Cerebellar nuclear complex (tissue), 1 donor: ENCODE data around the gene ADARB2.
"Not testable (repeated sequence)": the region's sequence is repeated elsewhere in the genome, so short reads cannot be mapped to it uniquely, and the experiment has no call there.

ENCODE experiments used
- DNase-seq, 2 experiments: peaks; one replicate each; lab custom pipeline; 2025; lab: John Stamatoyannopoulos, UW

The ADARB2 gene

DNA sequence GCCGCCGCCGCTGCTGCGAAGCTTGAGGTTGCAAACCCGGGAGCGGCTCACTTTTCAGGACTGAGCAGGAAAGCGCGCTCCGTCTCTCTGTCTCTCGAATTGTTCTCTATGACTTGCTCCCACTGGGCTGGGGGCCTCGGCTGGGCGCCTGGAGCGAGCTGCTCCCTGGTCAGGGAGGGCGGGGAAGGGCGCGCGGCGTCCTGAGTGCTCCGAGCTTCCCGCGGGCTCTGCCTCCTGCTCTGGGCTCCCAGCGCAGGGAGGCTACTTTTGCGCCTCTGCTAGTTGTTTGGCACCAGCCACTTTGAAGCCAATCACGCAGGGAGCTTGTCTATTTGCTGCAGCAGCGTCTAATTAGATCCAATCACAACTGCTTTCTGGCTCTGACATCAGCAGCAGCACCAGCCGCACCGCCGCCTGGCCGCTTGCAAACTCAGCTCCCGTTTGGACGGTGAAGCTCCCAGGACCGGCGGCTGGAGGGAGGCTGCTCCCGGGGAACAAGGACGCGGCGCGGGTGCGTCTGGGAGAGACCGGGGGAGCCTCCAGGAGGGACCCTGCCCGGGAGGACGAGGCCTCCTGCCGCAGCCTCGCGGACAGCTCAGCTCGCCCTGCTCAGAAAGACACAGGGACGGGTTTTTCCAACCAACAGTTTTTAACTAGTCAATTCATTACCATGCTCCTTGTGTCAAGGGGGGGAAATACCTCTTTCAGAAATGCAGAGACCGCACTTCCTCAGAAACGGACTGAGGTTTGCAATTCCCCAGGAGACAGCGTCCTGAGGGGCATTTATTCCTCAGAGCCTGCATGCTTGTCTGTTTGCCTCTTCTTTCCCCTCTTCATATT is at the start of gene ADARB2:
ADARB2 (minus strand) TSS at position 304 of the 840 bp plus-strand sequence.
- no peak for DNase-seq

DNA sequence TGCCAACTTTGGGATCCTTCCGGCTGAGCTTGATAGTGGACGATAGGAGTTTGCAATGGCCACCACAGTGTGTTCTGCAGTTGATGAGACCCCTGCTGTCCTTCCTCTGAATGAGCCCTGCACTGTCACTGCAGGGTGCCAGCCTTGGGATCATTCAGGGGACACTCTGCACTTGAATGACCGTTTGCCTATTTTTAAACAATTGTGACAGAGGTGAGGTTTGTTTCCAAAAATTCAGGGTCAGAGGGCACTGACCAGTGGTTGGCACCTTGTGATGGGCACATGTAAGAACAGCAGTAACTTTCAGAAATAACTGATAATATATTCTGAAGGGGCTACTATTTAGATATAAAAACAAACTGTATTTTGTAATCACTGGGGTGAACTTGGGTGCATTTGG is 48.5 kb upstream of the ADARB2 start:
- no peak for DNase-seq

DNA sequence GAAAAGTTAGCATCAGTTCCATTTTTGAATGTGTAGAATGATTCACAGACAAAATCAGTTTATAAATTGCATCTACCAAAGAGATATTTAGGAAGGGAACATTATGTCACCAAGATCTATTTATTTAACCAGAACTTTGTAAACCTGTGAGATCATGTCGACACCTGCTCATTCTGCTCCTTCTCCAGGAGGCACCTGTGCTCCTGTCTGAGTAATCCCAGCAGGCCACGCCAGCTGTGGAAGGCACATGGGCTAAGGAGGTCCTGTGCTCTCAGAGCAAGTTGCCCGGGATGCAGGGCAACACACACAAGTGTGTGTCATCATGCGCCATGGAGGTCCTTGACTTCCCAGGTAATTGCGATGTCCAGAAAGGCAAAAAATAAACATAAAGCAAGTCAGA is 45.5 kb upstream of the ADARB2 start:
- no peak for DNase-seq

DNA sequence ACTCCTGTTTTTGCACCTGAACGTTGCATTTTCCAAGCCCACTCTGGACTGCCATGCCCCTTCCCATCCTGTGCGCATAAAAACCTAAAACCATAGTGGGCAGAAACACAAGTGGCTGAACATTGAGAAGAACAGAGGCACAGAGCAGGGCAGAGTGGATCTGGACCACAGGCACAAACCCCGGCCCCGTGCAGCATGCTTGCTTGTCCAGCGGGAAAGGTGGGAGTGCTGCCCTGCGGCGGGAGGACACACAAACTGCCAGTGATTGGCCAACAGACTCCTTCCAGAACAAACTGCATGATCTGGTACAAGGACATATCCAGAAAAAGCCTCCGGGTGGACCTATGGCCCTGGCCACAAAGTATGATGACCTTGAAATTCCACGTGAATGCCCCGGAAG is 42.5 kb upstream of the ADARB2 start:
- DNase-seq, result no peak

DNA sequence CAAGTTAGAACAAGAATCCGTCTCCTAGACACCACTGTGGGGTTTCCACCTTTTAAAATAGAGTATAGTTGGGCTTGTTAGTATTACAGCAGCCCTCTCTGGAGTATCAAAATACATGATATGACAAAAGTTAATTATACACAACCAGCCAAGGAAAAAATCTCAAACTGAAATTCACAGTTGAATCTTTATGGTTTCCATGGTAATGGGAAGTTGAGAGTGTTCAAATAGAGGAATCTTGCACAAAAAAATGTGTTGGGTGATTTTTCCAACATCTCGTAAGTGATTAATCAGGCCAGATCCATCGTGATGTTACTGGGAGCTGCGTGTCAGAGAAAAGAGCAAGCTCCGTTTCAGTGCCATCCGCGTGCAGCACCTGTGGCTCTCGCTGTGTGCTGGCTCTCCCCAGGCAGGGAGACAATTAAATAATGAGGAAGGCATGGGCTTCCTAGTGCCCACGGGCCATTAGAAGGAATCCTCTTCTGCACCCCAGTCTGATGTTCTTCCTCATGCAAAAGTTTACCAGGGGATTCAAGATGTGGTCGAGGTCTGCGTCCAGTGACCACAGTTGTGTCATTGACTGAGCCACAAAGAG is 41.1 kb upstream of the ADARB2 start:
- no peak for DNase-seq

DNA sequence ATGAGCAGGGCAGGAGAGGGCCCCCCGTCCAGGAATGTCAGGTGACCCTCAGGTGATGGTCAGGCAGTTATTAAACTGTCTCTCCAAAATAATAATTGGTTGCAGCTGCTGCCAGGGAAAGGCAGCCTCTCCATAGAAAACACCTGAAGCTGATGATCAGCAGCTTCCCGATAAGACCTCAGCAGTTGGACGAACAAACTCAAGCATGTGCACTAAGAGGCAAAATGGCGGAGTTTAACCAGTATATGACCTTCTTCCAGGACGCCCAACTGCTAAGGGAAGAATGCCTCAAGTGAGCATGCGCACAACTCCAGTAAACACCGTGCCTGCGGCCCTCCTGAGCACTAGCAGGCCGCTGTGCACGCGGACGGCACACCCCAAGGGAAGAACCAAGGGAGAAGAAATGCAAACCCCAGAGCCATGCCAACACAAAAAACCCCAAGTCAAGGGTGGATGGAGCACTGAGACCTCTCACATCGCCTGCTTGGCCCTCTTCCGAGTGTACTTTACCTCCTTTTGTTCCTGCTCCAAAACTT is 38.9 kb upstream of the ADARB2 start:
- no peak for DNase-seq

DNA sequence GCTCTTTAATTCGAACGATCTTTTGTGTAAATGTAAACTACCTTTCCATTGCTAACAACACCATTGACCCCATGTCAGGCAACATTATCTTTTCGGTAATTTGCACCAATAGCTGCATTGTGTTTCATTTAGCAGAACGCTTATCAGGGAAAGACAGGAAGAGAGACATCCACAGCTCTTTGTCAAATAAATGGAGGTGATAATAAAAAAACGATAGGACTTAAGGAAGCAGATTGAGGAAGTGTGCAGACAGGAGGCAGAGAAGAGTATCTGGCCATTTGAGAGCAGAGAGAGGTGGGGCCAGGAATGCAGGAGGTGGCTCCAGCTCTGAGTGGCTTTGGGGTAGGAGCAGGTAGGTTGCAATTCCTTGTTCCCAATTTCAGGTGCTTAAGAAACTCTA is 37.5 kb upstream of the ADARB2 start:
- DNase-seq, result no peak

DNA sequence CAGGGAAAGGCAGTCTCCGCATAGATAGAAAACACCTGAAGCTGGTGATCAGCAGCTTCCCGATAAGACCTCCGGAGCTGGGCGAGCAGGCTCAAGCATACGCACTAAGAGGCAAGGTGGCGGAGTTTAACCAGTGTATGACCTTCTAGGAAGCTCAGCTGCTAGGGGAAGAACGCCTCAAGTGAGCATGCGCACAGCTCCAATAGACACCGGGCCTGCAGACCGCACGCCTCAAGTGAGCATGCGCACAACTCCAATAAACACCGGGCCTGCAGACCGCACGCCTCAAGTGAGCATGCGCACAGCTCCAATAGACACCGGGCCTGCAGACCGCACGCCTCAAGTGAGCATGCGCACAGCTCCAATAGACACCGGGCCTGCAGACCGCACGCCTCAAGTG is 35.9 kb upstream of the ADARB2 start:
- DNase-seq, result not testable (repeated sequence)

DNA sequence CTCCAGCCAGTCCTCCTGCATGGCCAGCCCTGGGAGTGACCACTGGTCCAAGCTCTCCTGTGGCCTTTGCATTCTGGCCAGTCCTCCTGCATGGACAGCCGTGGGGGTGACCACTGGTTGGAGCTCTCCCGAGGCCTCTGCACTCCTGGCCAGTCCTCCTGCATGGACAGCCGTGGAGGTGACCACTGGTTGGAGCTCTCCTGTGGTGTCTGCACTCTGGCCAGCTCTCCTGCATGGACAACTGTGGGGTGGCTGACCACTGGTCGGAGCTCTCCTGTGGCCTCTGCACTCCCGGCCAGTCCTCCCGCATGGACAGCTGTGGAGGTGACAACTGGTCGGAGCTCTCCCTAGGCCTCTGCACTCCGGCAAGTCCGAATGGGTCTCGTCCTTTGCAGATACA is 28.7 kb upstream of the ADARB2 start:
- DNase-seq, result no peak

DNA sequence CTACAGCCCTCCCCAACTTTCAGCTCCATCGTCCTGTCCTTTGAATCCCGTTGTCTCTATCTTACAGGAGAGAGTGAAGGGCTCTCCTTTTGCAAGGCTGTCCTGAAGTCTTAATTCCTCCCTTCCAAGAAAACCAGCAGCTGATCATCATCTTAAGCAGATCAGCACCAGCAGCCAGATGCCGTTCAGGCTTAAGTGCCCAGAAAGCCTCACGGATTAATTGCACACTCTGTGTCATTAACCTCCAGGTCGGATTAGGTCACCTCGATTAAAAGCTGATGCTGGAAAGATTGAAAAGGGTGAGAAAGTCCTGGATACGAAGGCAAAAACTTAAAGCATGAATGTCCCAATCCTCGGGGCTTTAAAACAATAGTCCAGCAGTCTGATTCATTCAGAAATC is 24.8 kb upstream of the ADARB2 start:
- DNase-seq, result no peak

DNA sequence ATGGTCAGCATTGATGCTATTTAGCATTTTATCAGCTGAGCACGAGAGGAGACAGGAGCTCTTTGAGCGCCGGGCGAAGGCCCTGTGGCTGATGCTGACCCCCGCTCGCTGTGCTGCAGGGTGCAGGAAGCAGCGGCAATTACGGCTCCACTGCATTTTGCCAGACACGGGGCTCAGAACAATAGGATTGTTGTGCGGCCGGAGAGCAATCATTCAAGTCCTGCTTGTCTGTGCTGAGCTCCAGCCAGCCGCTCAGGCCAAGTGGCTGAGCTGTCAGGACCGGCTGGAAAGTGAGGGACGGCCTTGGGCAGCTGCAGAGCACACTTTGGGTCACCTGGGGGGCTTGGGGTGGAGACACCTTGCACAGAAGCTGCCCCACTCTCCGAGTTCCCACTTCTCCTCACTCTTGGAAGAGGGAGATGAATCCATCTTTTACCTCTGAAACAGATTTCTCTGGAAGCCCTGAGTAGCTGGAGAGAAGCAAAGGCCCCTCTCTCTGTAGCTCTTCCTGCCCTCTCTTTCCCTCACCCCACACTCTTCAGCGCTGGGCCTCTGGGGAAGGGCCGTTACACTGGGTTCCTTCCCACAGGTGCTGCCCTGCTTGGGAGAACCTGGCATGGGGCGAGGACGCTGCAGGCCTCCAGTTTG is 17.3 kb upstream of the ADARB2 start:
- no peak for DNase-seq

DNA sequence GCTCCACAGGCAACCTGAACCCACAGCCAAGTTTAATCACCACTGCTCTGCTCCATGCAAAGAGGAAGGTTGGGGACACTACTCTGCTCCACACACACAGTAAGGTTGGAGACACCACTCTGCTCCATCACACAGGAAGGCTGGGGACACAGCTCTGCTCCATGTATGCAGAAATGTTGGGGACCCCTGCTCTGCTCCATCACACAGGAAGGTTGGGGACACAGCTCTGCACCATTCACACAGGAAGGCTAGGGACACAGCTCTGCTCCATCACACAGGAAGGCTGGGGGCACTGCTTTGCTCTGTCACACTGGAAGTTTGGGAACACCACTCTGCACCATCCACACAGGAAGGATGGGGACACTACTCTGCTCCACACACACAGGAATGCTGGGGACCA is 14.8 kb upstream of the ADARB2 start:
- no peak for DNase-seq

DNA sequence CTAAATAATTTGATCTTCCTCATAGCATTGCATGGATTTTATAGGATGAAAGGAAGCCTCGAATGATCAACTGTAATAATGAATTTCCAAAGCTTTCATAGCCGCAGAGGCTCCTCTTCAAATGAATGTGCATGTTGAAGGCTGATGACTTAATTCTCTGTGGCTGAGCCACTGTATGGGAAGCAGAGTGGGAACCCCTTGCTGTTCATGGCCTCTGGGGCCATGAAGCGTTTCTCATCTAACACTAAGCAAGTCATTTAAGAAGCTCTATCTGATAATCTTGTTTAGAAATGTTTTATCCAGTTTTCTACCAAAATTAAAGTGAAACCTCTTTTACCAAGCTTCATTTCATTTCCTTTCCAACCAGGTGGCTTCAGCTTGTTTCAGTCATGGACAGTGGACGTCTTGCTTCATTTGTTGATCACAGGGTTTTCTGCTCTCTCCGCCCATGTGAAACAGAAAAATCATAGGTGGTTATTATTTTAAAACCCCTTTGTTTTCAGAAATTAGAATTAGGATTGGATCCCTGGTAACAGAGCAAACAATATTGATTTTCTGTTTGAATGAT is 10.3 kb upstream of the ADARB2 start:
- no peak for DNase-seq

DNA sequence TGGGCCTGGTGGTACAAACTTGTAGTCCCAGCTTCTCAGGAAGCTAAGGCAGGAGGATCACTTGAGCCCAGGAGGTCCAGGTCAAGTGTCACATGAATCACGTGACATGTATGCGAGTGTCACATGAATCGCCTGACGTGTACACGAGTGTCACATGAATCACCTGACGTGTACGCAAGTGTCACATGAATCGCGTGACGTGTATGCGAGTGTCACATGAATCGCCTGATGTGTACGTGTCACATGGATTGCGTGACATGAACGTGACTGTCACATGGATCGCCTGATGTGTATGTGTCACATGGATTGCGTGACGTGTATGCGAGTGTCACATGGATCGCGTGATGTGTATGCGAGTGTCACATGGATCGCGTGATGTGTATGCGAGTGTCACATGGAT is 9.5 kb upstream of the ADARB2 start:
- no peak for DNase-seq

DNA sequence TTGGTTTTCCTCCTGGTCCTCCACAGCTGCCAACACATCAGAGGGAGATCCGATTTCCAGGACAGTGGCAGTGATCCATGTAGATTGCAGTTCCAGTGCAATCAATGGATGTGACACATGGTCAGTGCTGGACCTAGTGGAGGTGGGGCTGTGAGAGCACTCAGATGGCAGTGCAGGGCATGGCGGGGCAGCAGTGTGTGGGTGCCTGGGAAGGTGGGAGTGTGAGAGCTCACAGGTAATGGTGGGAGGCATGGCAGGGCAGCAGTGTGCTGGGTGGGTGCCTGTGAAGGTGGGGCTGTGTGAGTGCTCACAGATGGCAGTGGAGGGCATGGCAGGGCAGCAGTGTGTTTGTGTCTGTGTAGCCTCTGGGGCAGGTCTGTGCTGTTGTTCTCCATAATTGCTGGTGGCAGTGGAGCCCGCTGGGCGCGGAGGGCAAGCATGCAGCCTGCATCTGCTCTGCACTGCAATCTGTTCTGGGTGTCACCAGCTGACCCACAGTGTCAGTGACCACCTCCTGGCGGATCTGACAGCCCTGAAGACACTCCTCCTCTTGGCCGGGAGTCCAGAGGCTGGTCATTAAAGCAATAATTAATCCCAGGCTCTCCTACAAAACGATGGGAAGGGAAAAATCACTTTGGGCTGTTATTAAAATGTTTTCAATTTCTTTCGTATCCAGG is 8.6 kb upstream of the ADARB2 start:
- DNase-seq, result no peak

DNA sequence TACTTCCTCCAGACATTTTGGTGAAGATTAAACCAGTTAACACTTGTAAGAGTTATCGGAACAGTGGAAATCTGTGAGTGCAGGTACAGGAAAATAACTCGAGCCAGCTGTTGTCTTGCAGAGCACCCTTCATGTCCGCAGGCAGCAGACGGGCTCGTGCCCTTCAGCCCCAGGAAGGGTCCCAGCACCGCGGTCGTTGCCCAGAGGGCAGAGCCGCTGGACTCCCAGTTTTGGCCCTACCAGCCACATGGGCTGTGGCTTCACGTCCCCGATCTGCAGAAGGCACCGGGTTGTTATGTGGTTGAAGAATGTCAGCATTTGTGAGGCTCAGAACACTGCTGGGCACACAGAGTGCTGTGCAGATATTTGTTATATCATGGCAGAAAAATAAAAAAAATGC is 7.2 kb upstream of the ADARB2 start:
- DNase-seq, result no peak

DNA sequence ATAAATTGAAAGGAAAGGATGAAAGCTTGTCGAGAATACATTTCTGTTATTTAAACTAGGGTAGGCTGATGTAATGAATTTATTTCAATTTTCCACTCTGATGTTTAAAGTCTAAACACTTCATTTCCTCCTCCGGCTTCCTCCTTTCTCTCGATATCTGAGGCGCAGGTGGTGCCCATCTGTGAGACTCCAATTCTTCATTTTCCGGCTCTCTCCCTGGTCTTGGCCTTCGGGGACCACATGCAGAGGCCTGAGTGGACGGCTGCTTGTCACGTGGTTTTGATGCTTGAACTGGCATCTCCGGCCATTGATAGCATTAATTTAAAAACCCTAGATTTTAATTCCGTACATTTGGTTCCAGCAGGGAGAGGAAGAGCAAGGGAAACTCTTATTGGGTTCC is 5.8 kb upstream of the ADARB2 start:
- no peak for DNase-seq

DNA sequence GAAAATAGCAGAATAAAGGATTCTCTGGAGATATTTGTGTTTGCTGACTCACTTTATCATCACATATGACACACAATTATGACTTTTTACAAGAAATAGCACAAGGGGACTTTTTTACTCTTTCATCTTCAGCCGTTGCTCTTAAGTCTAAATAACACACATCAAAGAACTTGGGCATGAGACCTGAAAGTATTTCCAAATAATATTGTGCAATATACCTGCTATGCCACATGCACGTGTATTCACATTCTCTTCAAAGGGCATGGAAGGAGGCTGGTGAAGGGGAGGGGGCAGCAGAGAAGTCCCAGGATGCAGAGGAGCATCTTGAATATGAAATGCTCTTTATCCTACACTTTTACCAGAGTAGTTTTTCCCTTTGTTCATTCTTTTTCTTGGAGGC is 4.1 kb upstream of the ADARB2 start:
- DNase-seq, result no peak

DNA sequence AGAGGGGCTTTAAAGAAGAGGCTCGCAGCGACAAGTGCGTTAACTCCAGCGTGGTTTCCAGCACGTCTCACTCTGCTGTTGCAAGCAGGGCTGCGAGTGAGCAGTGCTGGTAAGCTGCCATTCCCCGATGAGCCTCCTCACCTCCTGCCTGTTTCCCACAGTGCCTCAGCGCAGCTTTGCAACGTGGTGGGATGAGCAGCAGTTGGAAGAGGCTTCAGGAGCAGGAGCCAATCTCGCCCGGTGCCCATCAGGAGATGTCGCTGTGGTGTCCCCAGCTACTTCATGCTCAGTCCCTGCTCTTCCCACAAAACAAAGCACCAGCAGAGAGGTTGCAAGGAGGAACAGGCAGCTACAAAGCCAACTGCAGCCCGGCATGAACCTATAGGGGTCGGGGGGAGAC is 2.4 kb upstream of the ADARB2 start:
- DNase-seq, result no peak

DNA sequence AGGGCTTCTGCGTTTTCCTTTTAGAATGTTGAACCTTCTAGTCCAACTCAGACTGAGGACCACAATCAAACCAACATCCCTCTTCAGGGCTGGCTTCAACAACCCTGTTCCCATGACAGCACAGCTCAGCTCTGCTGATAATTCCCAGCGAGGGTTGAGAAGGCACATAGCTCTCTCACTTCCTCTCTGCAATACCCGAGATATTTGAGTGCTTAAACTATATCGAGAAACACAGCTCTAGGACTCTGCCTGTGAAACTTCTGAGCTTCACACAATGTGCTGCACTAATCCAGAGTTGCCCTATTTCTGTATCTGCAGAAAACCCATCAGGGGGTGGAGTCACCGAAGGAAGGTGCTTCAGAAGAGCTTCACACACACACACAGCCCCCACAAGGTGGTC is 1.6 kb upstream of the ADARB2 start:
- DNase-seq, result no peak

DNA sequence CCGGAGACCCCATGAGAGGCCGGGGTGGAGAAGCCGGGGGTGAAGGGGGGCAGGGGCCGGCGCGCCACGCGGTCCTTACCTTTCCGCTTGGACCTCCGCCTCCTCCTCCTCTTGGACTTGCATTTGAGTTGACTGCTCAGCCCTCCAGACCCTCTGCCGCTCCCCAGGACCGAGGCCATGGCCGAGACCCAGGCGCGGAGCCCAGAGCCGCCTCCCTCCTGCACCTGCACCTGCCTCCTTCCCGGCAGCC is 428 bp downstream of the ADARB2 start:
- DNase-seq, result no peak

DNA sequence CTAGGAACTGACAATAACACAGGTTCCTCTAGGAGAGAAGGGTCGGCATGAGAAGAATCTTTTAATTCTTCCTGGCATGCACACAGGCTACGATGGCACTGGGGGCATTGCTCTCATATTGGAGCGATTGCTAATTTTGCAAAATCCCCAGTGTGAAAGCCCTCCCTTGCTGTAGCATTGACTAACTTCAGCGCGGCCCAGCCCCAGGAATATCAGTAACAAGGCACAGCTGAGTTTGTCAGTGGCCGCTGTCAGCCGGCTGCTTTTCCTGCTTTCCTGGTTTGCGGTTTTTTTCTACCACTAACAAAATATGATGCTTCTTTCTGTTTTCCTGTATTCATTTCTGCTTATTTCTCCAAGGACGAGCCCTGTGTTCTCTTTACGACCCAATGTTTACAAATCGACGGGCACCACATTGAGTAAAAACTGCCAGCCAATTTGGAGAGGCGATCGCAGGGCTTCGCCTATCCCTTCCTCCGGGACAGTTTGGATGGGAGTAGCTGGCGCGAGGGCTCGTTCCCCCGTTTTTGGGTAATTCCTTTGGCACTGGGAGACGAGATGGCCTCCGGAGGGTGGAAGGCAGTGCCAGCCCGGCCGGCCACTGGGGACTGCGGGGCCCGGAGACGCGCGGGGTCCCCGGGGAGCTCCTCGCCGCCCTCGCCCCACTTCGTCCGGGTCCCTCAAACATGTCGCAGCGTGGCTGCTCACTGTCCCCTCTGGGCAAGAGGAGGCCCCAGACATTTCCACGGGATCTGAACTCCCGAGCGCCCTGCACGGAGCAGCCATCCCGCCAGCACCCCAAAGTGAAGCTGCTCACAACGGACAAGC is 967 bp downstream of the ADARB2 start:
- DNase-seq, result no peak
